HepG2 (cell line): ENCODE data around the gene NPSR1. TPM values are rescaled to one million over a fixed set of nuclear protein-coding genes. Genes with fewer than 3 reads are reported as not detected.

Source experiments
- ATAC-seq: fragments of 200-7000 bp; cut with Tn5 transposase; 3 replicates; pipeline ENCODE4 v1.9.1; 2020; ENCODE audit warnings: mild to moderate bottlenecking, moderate library complexity
- BruUV-seq: library from RNA; stranded (reverse); fragments of 400-500 nt; replicated peaks from 2 replicates; lab custom pipeline; 2021; lab: Mats Ljungman, UMichigan
- CTCF ChIA-PET: fragments of 300-600 bp; formaldehyde crosslinking; extraction: SDS; loops from one replicate; lab custom pipeline; 2021; ENCODE audit warnings: low total read pairs, inconsistent platforms, low intra/inter-chr PET ratio; lab: Yijun Ruan, JAX
- POLR2A ChIA-PET: fragments of 350-600 bp; sonication (Branson Sonifier 250); formaldehyde crosslinking; loops from one replicate; lab custom pipeline; 2020; ENCODE audit warnings: antibody characterized with exemption, inconsistent platforms; lab: Yijun Ruan, JAX
- DNase-seq: peaks from one replicate; pipeline ENCODE4 v3.0.0-alpha.2; 2015; ENCODE audit warnings: low spot score
- FAIRE-seq: peaks from 3 replicates; lab custom pipeline; 2011; peaks lifted over from hg19 to GRCh38; lab: Jason Lieb, UNC
- H2AFZ ChIP-seq: one replicate; pipeline ENCODE4 v1.6.1; 2011; ENCODE audit warnings: low read length, inconsistent platforms
- H3K27ac ChIP-seq: fragments of 300-600 bp; 3 replicates; pipeline ENCODE4 v1.8.0; 2011; ENCODE audit warnings: mixed run types, mild to moderate bottlenecking, mixed read lengths, low read length, inconsistent platforms; ENCODE audit not compliant: insufficient read depth; ENCODE audit errors: extremely low read length
- H3K27me3 ChIP-seq, 2 experiments: fragments of 200-600 bp in 1 of 2; 2 replicates in 1 of 2; 3 replicates in 1 of 2; pipeline versions ENCODE4 v1.6.0 to v1.8.0; 2011; ENCODE audit warnings: low read length in 2 of 2, mild to moderate bottlenecking in 2 of 2, moderate library complexity in 2 of 2, inconsistent platforms in 1 of 2; ENCODE audit not compliant: insufficient read depth in 2 of 2, control insufficient read depth in 1 of 2
- H3K36me3 ChIP-seq, 2 experiments: fragments of 200-600 bp in 1 of 2; replicated peaks in 1 of 2; 2 replicates in 1 of 2; 3 replicates in 1 of 2; pipeline versions ENCODE4 v1.5.1 to v1.8.0; 2011; ENCODE audit warnings: low read length in 2 of 2, inconsistent platforms in 1 of 2; ENCODE audit not compliant: insufficient read depth in 2 of 2, control insufficient read depth in 1 of 2
- H3K4me1 ChIP-seq: 2 replicates; pipeline ENCODE4 v1.5.1; 2012; ENCODE audit warnings: low read length, inconsistent platforms; ENCODE audit not compliant: insufficient read depth
- H3K4me2 ChIP-seq: 2 replicates; pipeline ENCODE4 v1.6.0; 2011; ENCODE audit warnings: low read depth, low read length, inconsistent platforms
- H3K4me3 ChIP-seq, 3 experiments: fragments of 200-600 bp in 1 of 3; sonication (generic), shearing (Covaris generic) in 1 of 3; replicated peaks in 1 of 3; 2 replicates each; pipeline ENCODE4 v1.5.1; 2011 to 2016; ENCODE audit warnings: low read length in 3 of 3, inconsistent platforms in 2 of 3, low read depth in 2 of 3, mild to moderate bottlenecking in 2 of 3, control low read depth in 1 of 3, mixed read lengths in 1 of 3; ENCODE audit not compliant: insufficient read depth in 1 of 3
- H3K79me2 ChIP-seq: one replicate; pipeline ENCODE4 v1.6.1; 2011; ENCODE audit warnings: low read length, inconsistent platforms; ENCODE audit not compliant: insufficient read depth
- H3K9ac ChIP-seq: 2 replicates; pipeline ENCODE4 v1.6.0; 2011; ENCODE audit warnings: mild to moderate bottlenecking, low read depth, low read length, inconsistent platforms; ENCODE audit not compliant: insufficient read depth
- H3K9me3 ChIP-seq: 2 replicates; pipeline ENCODE4 v1.5.1; 2012; ENCODE audit warnings: mild to moderate bottlenecking, low read length
- H4K20me1 ChIP-seq: 2 replicates; pipeline ENCODE4 v1.6.0; 2011; ENCODE audit warnings: inconsistent platforms, mild to moderate bottlenecking, low read length, moderate library complexity; ENCODE audit not compliant: insufficient read depth
- ELF3 ChIP-seq: IDR thresholded peaks from 2 replicates; pipeline ENCODE4 v1.6.1; 2016; ENCODE audit warnings: missing genetic modification reagents, missing compliant biosample characterization
- HIVEP1 ChIP-seq: sonication (generic); formaldehyde crosslinking; IDR thresholded peaks from 2 replicates; pipeline ENCODE4 v1.4.0; 2020; ENCODE audit warnings: mild to moderate bottlenecking, missing genetic modification reagents
- KLF6 ChIP-seq: IDR thresholded peaks from 2 replicates; pipeline ENCODE4 v1.8.0; 2016; ENCODE audit warnings: missing biosample characterization, missing genetic modification reagents
- MED1 ChIP-seq: sonication (generic); formaldehyde crosslinking; IDR thresholded peaks from 2 replicates; pipeline ENCODE4 v1.4.0; 2020; ENCODE audit warnings: missing genetic modification reagents
- NFIC ChIP-seq: IDR thresholded peaks from 2 replicates; pipeline ENCODE4 v1.6.1; 2012; ENCODE audit warnings: mild to moderate bottlenecking, low read length, inconsistent platforms
- RAD21 ChIP-seq: fragments of 450-650 bp; formaldehyde crosslinking; IDR thresholded peaks from 2 replicates; pipeline ENCODE4 v1.5.0; 2020; ENCODE audit warnings: mild to moderate bottlenecking
- RXRB ChIP-seq: IDR thresholded peaks from 2 replicates; pipeline ENCODE4 v1.6.1; 2016; ENCODE audit warnings: borderline replicate concordance, missing genetic modification reagents, missing compliant biosample characterization
- SCMH1 ChIP-seq: sonication (generic); formaldehyde crosslinking; IDR thresholded peaks from 2 replicates; pipeline ENCODE4 v1.9.0; 2021; ENCODE audit warnings: missing genetic modification reagents, mild to moderate bottlenecking, borderline replicate concordance
- SIN3B ChIP-seq: fragments of 150-350 bp; IDR thresholded peaks from 2 replicates; pipeline ENCODE4 v1.6.1; 2014; ENCODE audit warnings: low read length
- SRSF4 ChIP-seq: fragments of 200-400 bp; formaldehyde crosslinking; IDR thresholded peaks from one replicate; pipeline ENCODE4 v1.6.1; 2018; ENCODE audit warnings: mild to moderate bottlenecking, low read depth, low read length, moderate library complexity; ENCODE audit not compliant: poor library complexity, severe bottlenecking
- TEAD3 ChIP-seq: optimal IDR thresholded peaks from 2 replicates; pipeline ENCODE3; 2016; ENCODE audit warnings: borderline replicate concordance
- ZNF33B ChIP-seq: sonication (generic); formaldehyde crosslinking; IDR thresholded peaks from 2 replicates; pipeline ENCODE4 v1.5.1; 2020; ENCODE audit warnings: mild to moderate bottlenecking, missing genetic modification reagents
- ZNF772 ChIP-seq: sonication (generic); formaldehyde crosslinking; IDR thresholded peaks from 2 replicates; pipeline ENCODE4 v1.5.0; 2020; ENCODE audit warnings: mild to moderate bottlenecking, missing genetic modification reagents
- WGBS: methylation state at CpG from one replicate; pipeline ENCODE4 v1.1.6; 2017; ENCODE audit warnings: low lambda C conversion rate; 5-methylcytosine and 5-hydroxymethylcytosine counted together
- in situ Hi-C: cut with HindIII; loops from 2 replicates; pipeline ENCODE4 v1.10.0; 2017; ENCODE audit warnings: low pct_unique_long_range_greater_than_20kb; ENCODE audit not compliant: extremely low pct_ligation_motif_present
- intact Hi-C: fragments of 100-400 bp; cut with micrococcal nuclease; formaldehyde crosslinking; loops from one replicate; pipeline ENCODE4 v1.10.0; 2022; ENCODE audit not compliant: unreplicated experiment
- polyA plus RNA-seq, 8 experiments: library from polyadenylated mRNA; depleted of rRNA in 3 of 8; stranded (reverse) in 7 of 8; unstranded in 1 of 8; fragments of >200 nt; fragmentation: Illumina TruSeq in 4 of 8; extraction: Trizol in 4 of 8; gene quantifications; 2 replicates each; pipeline versions ENCODE4 v1.2.1 to v1.2.3, GENCODE V29; 2011 to 2016; ENCODE audit warnings: low read depth in 4 of 8, missing spikeins in 1 of 8, mixed read lengths in 1 of 8; ENCODE audit not compliant: insufficient read depth in 1 of 8
- total RNA-seq, 5 experiments: library from RNA; depleted of rRNA; stranded (reverse); fragments of >200 nt; fragmentation: Illumina TruSeq; extraction: Trizol; gene quantifications; 2 replicates each; pipeline ENCODE4 v1.2.3, GENCODE V29; 2016; ENCODE audit warnings: low read depth in 1 of 5
- TF ChIP-seq, protein P1 (sequence below): IDR thresholded peaks from 2 replicates; pipeline ENCODE4 v1.6.1; 2016; ENCODE audit warnings: missing genetic modification reagents, missing compliant biosample characterization
- TF ChIP-seq, protein P2 (sequence below): sonication (generic); formaldehyde crosslinking; IDR thresholded peaks from 2 replicates; pipeline ENCODE4 v1.9.0; 2021; ENCODE audit warnings: missing genetic modification reagents, mild to moderate bottlenecking, borderline replicate concordance
- TF ChIP-seq, protein P3 (sequence below): sonication (generic); formaldehyde crosslinking; IDR thresholded peaks from 2 replicates; pipeline ENCODE4 v1.5.0; 2020; ENCODE audit warnings: mild to moderate bottlenecking, missing genetic modification reagents, moderate library complexity
- TF ChIP-seq, protein P4 (sequence below): IDR thresholded peaks from 2 replicates; pipeline ENCODE4 v1.6.1; 2012; ENCODE audit warnings: low read depth, low read length, improper control_type of control experiment

NPSR1 gene
- total and polyA plus RNA-seq, 2 of the 13 experiments (the other 11 are each of a cell fraction or from before 2014, with no cell fraction given), result not detected

DNA sequence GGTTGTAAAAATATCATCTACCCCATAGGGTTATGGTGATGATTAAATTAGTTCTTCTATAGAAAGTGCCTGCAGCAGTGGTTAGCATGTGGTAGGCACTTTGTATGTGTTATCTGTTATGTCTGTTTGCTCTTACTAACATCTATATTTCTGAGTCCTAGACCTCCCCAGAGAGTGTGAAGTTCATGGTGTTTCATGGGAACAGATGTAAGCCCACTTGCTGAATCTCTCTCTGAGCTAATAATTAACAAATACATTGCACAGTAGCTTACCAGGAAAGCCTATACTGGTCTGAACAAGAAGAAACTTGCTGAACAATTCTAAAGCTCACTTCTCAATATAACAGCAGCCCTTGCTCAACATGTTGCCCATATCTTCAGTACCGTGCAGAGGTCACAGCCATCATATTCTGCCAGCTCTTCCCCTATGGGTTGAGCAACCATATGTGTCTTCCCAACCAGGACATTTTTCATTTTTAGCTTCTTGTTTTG, 100.1 kb downstream of the NPSR1 start (continued):
- no peak for TF ChIP-seq SCMH1 (CRISPR knock-in tag)
- TF ChIP-seq, protein P1, sequence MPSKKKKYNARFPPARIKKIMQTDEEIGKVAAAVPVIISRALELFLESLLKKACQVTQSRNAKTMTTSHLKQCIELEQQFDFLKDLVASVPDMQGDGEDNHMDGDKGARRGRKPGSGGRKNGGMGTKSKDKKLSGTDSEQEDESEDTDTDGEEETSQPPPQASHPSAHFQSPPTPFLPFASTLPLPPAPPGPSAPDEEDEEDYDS (CRISPR knock-in tag), result peak; percentile 67
- TF ChIP-seq SRSF4, result no peak
- peak; percentile 17; the same call in 1 of the 2 replicates for TF ChIP-seq NFIC
- TF ChIP-seq HIVEP1 (CRISPR knock-in tag), result no peak
- peak; percentile 71 for TF ChIP-seq RXRB
- TF ChIP-seq ZNF772 (CRISPR knock-in tag), result no peak
- no peak for TF ChIP-seq ZNF33B (CRISPR knock-in tag)
- TF ChIP-seq, protein P2, sequence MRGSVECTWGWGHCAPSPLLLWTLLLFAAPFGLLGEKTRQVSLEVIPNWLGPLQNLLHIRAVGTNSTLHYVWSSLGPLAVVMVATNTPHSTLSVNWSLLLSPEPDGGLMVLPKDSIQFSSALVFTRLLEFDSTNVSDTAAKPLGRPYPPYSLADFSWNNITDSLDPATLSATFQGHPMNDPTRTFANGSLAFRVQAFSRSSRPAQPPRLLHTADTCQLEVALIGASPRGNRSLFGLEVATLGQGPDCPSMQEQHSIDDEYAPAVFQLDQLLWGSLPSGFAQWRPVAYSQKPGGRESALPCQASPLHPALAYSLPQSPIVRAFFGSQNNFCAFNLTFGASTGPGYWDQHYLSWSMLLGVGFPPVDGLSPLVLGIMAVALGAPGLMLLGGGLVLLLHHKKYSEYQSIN, result no peak
- TF ChIP-seq SIN3B, result no peak
- peak; percentile 66 for TF ChIP-seq ELF3 (CRISPR knock-in tag)

DNA sequence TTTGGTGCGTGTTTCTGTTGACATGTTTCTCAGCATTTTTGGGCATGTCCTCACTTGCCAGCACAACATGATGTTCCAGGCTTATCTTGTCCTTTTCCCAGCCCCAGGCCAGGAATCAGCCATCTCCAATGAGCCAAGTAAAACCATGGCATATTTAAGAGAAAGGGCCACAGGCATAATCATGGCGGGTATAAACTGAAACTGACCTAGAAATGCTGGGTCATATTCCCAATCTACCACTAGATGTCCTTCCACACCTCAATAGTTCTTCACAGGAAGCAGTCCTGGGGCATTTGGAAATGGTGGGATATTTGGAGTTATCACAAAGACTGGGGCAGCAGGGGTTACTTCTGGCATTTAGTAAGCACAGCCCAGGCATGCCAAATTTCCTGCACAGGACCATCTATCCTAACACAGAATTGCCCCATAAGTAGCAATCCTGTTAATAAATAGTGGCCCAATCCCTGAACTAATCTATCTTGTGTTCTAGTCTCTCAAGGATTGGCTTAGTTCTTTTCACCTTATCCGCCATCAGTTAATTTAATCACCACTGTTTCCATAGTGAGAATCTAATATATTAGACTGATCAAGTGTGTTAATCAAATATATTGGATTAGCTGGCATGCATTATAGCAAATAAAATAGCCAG, 101.6 kb downstream of the NPSR1 start:
- CTCF ChIA-PET, result interaction anchor here (1.2 to 1.3 kb wide), 2 partner anchors 17 to 64 kb away, joined by 3 read pairs; no protein-coding TSS in a partner anchor
- ATAC-seq (peak; percentile 39), FAIRE-seq (peak; percentile 91), DNase-seq (peak; percentile 61)
- in situ Hi-C loops (no loop called here), intact Hi-C loops (loop anchor here (1.0 to 10.0 kb wide), 6 partner anchors 63 to 935 kb away; partner anchors contain the start of genes DPY19L1 and HERPUD2)
- BruUV-seq, result no TSS peak
- H3K9me3 ChIP-seq, result no peaks in the 10 kb centered on the region
- no peaks in the 10 kb centered on the region for H4K20me1 ChIP-seq
- no peaks in the 10 kb centered on the region for H3K27me3 ChIP-seq
- 39% methylated on average over 3 of the region's 3 CpGs for WGBS
- peaks cover 28% of the 10 kb centered on the region for H3K4me1 ChIP-seq
- POLR2A ChIA-PET, result no interaction called here
- peaks cover 32% of the 10 kb centered on the region for H3K79me2 ChIP-seq
- peak overlapping the region; percentile 21 for H3K27ac ChIP-seq
- H3K4me2 ChIP-seq, result peak overlapping the region; percentile 84
- peak overlapping the region; percentile 98 for H2AFZ ChIP-seq
- H3K9ac ChIP-seq, result peak overlapping the region; percentile 48; the same call in 1 of the 2 replicates
- peak overlapping the region; percentile 45 to 80 (median 47); a peak in 5 of 6 replicates for H3K4me3 ChIP-seq
- H3K36me3 ChIP-seq, result no peaks in the 10 kb centered on the region
- peak; percentile 27; the same call in 1 of the 2 replicates for TF ChIP-seq MED1 (CRISPR knock-in tag)
- no peak for TF ChIP-seq KLF6 (CRISPR knock-in tag)
- TF ChIP-seq, protein P3, sequence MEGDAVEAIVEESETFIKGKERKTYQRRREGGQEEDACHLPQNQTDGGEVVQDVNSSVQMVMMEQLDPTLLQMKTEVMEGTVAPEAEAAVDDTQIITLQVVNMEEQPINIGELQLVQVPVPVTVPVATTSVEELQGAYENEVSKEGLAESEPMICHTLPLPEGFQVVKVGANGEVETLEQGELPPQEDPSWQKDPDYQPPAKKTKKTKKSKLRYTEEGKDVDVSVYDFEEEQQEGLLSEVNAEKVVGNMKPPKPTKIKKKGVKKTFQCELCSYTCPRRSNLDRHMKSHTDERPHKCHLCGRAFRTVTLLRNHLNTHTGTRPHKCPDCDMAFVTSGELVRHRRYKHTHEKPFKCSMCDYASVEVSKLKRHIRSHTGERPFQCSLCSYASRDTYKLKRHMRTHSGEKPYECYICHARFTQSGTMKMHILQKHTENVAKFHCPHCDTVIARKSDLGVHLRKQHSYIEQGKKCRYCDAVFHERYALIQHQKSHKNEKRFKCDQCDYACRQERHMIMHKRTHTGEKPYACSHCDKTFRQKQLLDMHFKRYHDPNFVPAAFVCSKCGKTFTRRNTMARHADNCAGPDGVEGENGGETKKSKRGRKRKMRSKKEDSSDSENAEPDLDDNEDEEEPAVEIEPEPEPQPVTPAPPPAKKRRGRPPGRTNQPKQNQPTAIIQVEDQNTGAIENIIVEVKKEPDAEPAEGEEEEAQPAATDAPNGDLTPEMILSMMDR (CRISPR knock-in tag), result peak; percentile 87
- TF ChIP-seq TEAD3 (CRISPR knock-in tag), result peak; percentile 22
- TF ChIP-seq, protein P4, sequence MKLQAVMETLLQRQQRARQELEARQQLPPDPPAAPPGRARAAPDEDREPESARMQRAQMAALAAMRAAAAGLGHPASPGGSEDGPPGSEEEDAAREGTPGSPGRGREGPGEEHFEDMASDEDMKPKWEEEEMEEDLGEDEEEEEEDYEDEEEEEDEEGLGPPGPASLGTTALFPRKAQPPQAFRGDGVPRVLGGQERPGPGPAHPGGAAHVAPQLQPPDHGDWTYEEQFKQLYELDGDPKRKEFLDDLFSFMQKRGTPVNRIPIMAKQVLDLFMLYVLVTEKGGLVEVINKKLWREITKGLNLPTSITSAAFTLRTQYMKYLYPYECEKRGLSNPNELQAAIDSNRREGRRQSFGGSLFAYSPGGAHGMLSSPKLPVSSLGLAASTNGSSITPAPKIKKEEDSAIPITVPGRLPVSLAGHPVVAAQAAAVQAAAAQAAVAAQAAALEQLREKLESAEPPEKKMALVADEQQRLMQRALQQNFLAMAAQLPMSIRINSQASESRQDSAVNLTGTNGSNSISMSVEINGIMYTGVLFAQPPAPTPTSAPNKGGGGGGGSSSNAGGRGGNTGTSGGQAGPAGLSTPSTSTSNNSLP, result peak; percentile 65
- TF ChIP-seq RAD21 (CRISPR knock-in tag), result peak; percentile 61
